Fibroblast of mammary gland (primary cell): ENCODE measurements around the gene DGCR2.
A peak's percentile ranks its signal among the peaks of the same experiment; 100 is the strongest.

Source experiments
- DNase-seq: peaks from one replicate; pipeline ENCODE4 v3.0.0-alpha.2; 2010; ENCODE audit warnings: low read depth
- H3K4me3 ChIP-seq: 2 replicates; pipeline ENCODE4 v1.5.1; 2011; ENCODE audit warnings: low read depth, mild to moderate bottlenecking, low read length, moderate library complexity; ENCODE audit not compliant: control insufficient read depth
- CTCF ChIP-seq: conservative IDR thresholded peaks from 2 replicates; pipeline ENCODE4 v1.5.1; 2011; ENCODE audit warnings: low read depth, low read length, inconsistent platforms; ENCODE audit not compliant: control insufficient read depth, insufficient read depth

DGCR2 gene

GRCh38 chr22:19125474-19126308, 3.5 kb upstream of the DGCR2 start:
- no peak for DNase-seq
- TF ChIP-seq CTCF = no peak
- H3K4me3 ChIP-seq = no peak overlapping the region

- no peak for TF ChIP-seq CTCF
- no peak overlapping the region for H3K4me3 ChIP-seq
- no peak for DNase-seq
Observed at GRCh38 chr22:19125011-19125410, 2.8 kb upstream of the DGCR2 start.

GRCh38 chr22:19124377-19124776, 2.2 kb upstream of the DGCR2 start:
- DNase-seq = no peak
- no peak for TF ChIP-seq CTCF
- H3K4me3 ChIP-seq = no peak overlapping the region

GRCh38 chr22:19123936-19124335, 1.7 kb upstream of the DGCR2 start:
- DNase-seq = no peak

GRCh38 chr22:19122752-19123492, 710 bp upstream of the DGCR2 start:
- TF ChIP-seq CTCF = no peak
- no peak for DNase-seq

More at GRCh38 chr22:19123936-19124335, 1.7 kb upstream of the DGCR2 start:
- no peak overlapping the region for H3K4me3 ChIP-seq
- no peak for TF ChIP-seq CTCF

GRCh38 chr22:19121631-19122142, 525 bp downstream of the DGCR2 start:
- no peak for DNase-seq

More at GRCh38 chr22:19122752-19123492, 710 bp upstream of the DGCR2 start:
- H3K4me3 ChIP-seq = peak overlapping the region; percentile 46

More at GRCh38 chr22:19121631-19122142, 525 bp downstream of the DGCR2 start:
- peak overlapping the region; percentile 76 for H3K4me3 ChIP-seq
- TF ChIP-seq CTCF = no peak
